Measurements from ENCODE around the gene MLYCD.

The MLYCD gene

DNA sequence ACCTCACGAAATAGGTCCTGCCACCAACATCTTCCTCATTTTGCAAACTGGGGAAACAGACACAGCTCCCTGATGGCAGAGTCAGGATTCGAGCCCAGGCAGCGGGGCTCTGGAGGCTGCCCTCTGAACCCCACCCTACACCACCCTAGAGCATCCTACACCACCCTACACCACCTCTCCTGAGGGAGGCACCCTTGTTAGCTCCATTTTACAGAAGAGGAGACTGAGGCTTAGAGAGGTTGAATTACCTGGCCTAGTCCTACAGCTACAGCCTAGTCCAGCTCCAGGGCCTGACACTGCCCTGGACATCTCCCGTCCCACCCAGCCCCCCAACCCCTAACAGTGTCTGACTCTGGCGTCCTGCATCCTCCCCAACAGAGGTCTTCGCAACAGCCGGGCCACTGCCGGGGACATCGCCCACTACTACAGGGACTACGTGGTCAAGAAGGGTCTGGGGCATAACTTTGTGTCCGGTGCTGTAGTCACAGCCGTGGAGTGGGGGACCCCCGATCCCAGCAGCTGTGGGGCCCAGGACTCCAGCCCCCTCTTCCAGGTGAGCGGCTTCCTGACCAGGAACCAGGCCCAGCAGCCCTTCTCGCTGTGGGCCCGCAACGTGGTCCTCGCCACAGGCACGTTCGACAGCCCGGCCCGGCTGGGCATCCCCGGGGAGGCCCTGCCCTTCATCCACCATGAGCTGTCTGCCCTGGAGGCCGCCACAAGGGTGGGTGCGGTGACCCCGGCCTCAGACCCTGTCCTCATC lies 65.9 kb downstream of the MLYCD start:
- H3K4me3 ChIP-seq (ENCODE audit: low read depth in 1 of 2, low read length in 1 of 2) = no peak overlapping the region
- TF ChIP-seq, protein P1, sequence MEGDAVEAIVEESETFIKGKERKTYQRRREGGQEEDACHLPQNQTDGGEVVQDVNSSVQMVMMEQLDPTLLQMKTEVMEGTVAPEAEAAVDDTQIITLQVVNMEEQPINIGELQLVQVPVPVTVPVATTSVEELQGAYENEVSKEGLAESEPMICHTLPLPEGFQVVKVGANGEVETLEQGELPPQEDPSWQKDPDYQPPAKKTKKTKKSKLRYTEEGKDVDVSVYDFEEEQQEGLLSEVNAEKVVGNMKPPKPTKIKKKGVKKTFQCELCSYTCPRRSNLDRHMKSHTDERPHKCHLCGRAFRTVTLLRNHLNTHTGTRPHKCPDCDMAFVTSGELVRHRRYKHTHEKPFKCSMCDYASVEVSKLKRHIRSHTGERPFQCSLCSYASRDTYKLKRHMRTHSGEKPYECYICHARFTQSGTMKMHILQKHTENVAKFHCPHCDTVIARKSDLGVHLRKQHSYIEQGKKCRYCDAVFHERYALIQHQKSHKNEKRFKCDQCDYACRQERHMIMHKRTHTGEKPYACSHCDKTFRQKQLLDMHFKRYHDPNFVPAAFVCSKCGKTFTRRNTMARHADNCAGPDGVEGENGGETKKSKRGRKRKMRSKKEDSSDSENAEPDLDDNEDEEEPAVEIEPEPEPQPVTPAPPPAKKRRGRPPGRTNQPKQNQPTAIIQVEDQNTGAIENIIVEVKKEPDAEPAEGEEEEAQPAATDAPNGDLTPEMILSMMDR (IDR thresholded peaks at IDR 0.05) = no peak
- no peaks in the 10 kb centered on the region for H3K9me3 ChIP-seq
- H3K4me1 ChIP-seq (ENCODE audit: control insufficient read depth in 1 of 2, insufficient read depth in 1 of 2, low read depth in 1 of 2, low read length in 1 of 2) = peaks cover 0 to 4% of the 10 kb centered on the region in 2 experiments
- H3K27me3 ChIP-seq = peaks cover 29% of the 10 kb centered on the region
- peaks cover 4% of the 10 kb centered on the region for H3K36me3 ChIP-seq
- H3K27ac ChIP-seq = no peak overlapping the region

DNA sequence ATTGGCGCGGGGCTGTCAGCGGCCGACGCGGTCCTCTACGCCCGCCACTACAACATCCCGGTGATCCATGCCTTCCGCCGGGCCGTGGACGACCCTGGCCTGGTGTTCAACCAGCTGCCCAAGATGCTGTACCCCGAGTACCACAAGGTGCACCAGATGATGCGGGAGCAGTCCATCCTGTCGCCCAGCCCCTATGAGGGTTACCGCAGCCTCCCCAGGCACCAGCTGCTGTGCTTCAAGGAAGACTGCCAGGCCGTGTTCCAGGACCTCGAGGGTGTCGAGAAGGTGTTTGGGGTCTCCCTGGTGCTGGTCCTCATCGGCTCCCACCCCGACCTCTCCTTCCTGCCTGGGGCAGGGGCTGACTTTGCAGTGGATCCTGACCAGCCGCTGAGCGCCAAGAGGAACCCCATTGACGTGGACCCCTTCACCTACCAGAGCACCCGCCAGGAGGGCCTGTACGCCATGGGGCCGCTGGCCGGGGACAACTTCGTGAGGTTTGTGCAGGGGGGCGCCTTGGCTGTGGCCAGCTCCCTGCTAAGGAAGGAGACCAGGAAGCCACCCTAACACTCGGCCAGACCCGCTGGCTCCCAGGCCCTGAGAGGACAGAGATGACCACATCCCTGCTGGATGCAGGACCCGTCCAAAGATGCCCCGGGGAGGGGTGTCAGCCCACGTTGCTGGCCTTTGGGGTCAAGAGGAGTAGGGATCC lies 66.7 kb downstream of the MLYCD start:
- Histone ChIP-seq H3K27me3 (peaks cover 36% of the 10 kb centered on the region), H3K27ac (no peak overlapping the region), H3K4me1 (ENCODE audit: control insufficient read depth in 1 of 2, insufficient read depth in 1 of 2, low read depth in 1 of 2, low read length in 1 of 2) (peaks cover 0 to 4% of the 10 kb centered on the region in 2 experiments), H3K4me3 (ENCODE audit: low read depth in 1 of 2, low read length in 1 of 2) (no peak overlapping the region), H3K36me3 (peaks cover 4% of the 10 kb centered on the region), H3K9me3 (no peaks in the 10 kb centered on the region)
- TF ChIP-seq, protein P1 (IDR thresholded peaks at IDR 0.05) = no peak

DNA sequence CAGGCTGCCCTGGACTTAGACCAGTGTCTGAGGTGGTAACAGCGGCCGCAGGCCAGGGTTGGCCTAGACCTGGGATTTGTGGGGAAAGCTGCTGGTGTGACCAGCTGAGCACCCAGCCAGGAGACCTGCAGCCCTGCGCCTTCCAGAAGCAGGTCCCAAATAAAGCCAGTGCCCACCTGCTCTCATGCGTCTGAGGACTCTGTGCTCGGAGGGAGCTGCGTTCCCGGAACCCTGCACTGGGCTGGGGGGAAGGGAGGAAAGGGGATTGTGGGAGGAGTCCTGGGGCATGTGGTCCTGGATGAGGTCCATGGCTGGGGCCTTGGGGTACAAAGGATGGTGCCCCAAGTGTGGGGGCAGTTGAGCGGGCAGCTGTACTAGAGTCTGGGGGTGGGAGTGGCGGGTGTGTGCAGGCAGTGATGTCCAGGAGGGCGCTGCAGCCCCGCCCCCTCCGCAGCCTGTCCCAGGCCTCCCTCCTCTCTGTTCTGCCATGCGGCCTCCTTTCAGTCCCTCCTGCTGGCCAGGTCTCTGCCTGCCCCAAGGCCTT lies 67.3 kb downstream of the MLYCD start:
- H3K4me1 ChIP-seq (ENCODE audit: control insufficient read depth in 1 of 2, insufficient read depth in 1 of 2, low read depth in 1 of 2, low read length in 1 of 2) = peaks cover 0 to 4% of the 10 kb centered on the region in 2 experiments
- H3K36me3 ChIP-seq = peaks cover 4% of the 10 kb centered on the region
- no peaks in the 10 kb centered on the region for H3K9me3 ChIP-seq
- H3K27ac ChIP-seq = no peak overlapping the region
- TF ChIP-seq, protein P1 (IDR thresholded peaks at IDR 0.05) = no peak
- H3K4me3 ChIP-seq (ENCODE audit: low read depth in 1 of 2, low read length in 1 of 2) = no peak overlapping the region
- H3K27me3 ChIP-seq = peaks cover 42% of the 10 kb centered on the region

DNA sequence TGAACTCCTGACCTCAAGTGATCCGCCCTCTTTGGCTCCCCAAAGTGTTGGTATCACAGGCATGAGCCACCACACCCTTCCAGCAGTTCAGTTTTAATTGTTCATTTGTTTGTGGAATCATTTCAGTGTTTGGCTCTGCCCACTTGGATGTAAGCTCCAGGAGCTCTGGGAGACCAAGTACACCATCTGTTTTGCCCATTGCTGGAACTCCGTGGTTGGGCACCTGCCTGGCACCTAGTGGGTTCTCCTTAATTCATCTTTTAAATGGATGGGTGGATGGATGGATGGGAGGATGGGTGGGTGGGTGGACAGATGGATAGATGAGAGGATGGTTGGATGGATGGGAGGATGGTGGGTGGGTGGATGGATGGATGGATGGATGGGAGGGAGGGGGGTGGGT lies 68.2 kb downstream of the MLYCD start:
- peaks cover 0 to 4% of the 10 kb centered on the region in 2 experiments for H3K4me1 ChIP-seq (ENCODE audit: control insufficient read depth in 1 of 2, insufficient read depth in 1 of 2, low read depth in 1 of 2, low read length in 1 of 2)
- peaks cover 51% of the 10 kb centered on the region for H3K27me3 ChIP-seq
- H3K4me3 ChIP-seq (ENCODE audit: low read depth in 1 of 2, low read length in 1 of 2) = no peak overlapping the region
- TF ChIP-seq, protein P1 (IDR thresholded peaks at IDR 0.05) = no peak
- H3K9me3 ChIP-seq = no peaks in the 10 kb centered on the region
- no peak overlapping the region for H3K27ac ChIP-seq
- H3K36me3 ChIP-seq = peaks cover 4% of the 10 kb centered on the region

DNA sequence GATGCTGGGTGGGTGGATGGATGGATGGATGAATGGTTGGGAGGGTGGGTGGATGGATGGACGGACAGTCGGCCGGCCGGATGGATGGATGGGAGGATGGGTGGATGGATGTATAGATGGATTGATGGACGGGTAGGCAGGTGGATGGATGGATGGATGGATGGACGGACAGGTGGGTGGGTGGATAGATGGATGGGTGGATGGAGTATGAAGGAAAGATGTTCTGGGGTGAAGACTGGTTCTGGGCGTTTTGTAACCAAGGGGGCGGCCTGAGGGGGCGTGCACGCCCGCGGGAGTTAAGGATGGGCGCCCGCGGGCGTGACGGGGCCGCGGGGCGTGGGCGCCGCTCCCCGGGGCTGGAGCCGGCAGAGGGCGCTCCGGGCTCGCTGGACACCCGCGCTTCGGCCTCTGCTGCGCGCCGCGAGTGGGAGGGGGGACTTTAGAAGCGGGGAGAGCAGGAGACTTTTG lies 69.0 kb downstream of the MLYCD start, which contains the start of gene NECAB2:
Gene NECAB2 (plus strand): TSS at position 407 of the 468 bp plus-strand sequence. CDS start 405 bp downstream, outside the sequence.
- Histone ChIP-seq H3K36me3 (peaks cover 4% of the 10 kb centered on the region), H3K9me3 (no peaks in the 10 kb centered on the region), H3K27ac (no peak within 1 kb of the TSS), H3K27me3 (peaks cover 59% of the 10 kb centered on the region), H3K4me3 (ENCODE audit: low read depth in 1 of 2, low read length in 1 of 2) (peak within 1 kb of the TSS in 1 of 2 experiments; percentile 41), H3K4me1 (ENCODE audit: control insufficient read depth in 1 of 2, insufficient read depth in 1 of 2, low read depth in 1 of 2, low read length in 1 of 2) (peaks cover 0 to 4% of the 10 kb centered on the region in 2 experiments)
- TF ChIP-seq, protein P1 (IDR thresholded peaks at IDR 0.05) = peak; percentile 82
